ENCODE measurements around the gene KLHL29.

DNA sequence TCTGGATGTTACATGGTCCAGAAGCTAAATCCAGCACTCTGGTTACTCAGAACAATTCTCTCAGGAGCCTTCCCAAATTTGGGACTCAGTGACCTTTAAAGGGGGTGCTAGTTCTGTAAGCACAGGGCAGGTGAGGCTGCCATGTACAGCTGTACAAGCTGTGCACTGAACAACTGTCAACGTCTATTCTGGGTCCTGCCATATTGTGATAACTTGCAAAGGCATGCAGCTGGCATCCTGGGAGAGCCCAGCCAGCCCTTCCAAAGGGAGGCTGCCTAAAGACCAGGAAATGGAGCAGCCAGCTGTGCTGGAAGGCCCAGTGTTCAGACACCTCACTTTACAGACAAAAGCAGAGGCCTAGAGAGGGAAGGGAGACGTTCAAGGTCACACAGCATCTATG is 204.8 kb downstream of the KLHL29 start:
- TF ChIP-seq, protein P1, sequence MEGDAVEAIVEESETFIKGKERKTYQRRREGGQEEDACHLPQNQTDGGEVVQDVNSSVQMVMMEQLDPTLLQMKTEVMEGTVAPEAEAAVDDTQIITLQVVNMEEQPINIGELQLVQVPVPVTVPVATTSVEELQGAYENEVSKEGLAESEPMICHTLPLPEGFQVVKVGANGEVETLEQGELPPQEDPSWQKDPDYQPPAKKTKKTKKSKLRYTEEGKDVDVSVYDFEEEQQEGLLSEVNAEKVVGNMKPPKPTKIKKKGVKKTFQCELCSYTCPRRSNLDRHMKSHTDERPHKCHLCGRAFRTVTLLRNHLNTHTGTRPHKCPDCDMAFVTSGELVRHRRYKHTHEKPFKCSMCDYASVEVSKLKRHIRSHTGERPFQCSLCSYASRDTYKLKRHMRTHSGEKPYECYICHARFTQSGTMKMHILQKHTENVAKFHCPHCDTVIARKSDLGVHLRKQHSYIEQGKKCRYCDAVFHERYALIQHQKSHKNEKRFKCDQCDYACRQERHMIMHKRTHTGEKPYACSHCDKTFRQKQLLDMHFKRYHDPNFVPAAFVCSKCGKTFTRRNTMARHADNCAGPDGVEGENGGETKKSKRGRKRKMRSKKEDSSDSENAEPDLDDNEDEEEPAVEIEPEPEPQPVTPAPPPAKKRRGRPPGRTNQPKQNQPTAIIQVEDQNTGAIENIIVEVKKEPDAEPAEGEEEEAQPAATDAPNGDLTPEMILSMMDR (conservative IDR thresholded peaks at IDR 0.05): no peak
- no peak for TF ChIP-seq EZH2 (IDR thresholded peaks at IDR 0.05; ENCODE audit: low read depth)
